GM06990 (cell line): ENCODE data around the gene LRRN2.

Source experiments
- DNase-seq: peaks from one replicate; pipeline ENCODE4 v3.0.0-alpha.2; 2011; ENCODE audit not compliant: insufficient read length; ENCODE audit errors: extremely low read depth
- H3K27me3 ChIP-seq: replicated peaks from 2 replicates; pipeline ENCODE4 v1.6.0; 2011; ENCODE audit warnings: low read length; ENCODE audit not compliant: control insufficient read depth, insufficient read depth
- H3K36me3 ChIP-seq: 2 replicates; pipeline ENCODE4 v1.5.1; 2011; ENCODE audit warnings: low read length; ENCODE audit not compliant: control insufficient read depth, insufficient read depth
- H3K4me3 ChIP-seq: replicated peaks from 2 replicates; pipeline ENCODE4 v1.5.1; 2011; ENCODE audit warnings: low read depth, mild to moderate bottlenecking, control low read depth, low read length
- CTCF ChIP-seq: IDR thresholded peaks from 2 replicates; pipeline ENCODE4 v1.5.1; 2011; ENCODE audit warnings: low read length, control low read depth, mild to moderate bottlenecking, inconsistent platforms; ENCODE audit not compliant: insufficient read depth, poor library complexity, severe bottlenecking

Gene LRRN2

GRCh38 chr1:204575221-204576190 lies 110.0 kb downstream of the LRRN2 start:
- H3K4me3 ChIP-seq = no peak overlapping the region
- no peak for TF ChIP-seq CTCF
- DNase-seq = no peak

GRCh38 chr1:204574865-204575163 lies 110.7 kb downstream of the LRRN2 start:
- no peak for TF ChIP-seq CTCF
- H3K27me3 ChIP-seq = no peaks in the 10 kb centered on the region
- no peak for DNase-seq
- H3K4me3 ChIP-seq = no peak overlapping the region
- H3K36me3 ChIP-seq = peaks cover 8% of the 10 kb centered on the region

More at GRCh38 chr1:204575221-204576190, 110.0 kb downstream of the LRRN2 start:
- Histone ChIP-seq H3K27me3 (no peaks in the 10 kb centered on the region), H3K36me3 (peaks cover 7% of the 10 kb centered on the region)

- Histone ChIP-seq H3K4me3 (no peak overlapping the region), H3K27me3 (no peaks in the 10 kb centered on the region), H3K36me3 (peaks cover 8% of the 10 kb centered on the region)
- no peak for TF ChIP-seq CTCF
- DNase-seq = no peak
These were observed 111.3 kb downstream of the LRRN2 start for GRCh38 chr1:204574016-204574864.

GRCh38 chr1:204572923-204573922 lies 112.3 kb downstream of the LRRN2 start:
- H3K27me3 ChIP-seq = no peaks in the 10 kb centered on the region
- no peak for TF ChIP-seq CTCF
- no peak overlapping the region for H3K4me3 ChIP-seq
- DNase-seq = no peak
- H3K36me3 ChIP-seq = peaks cover 12% of the 10 kb centered on the region

- TF ChIP-seq CTCF = no peak
- no peak for DNase-seq
These were observed 113.9 kb downstream of the LRRN2 start for GRCh38 chr1:204571631-204572030.

More at GRCh38 chr1:204571631-204572030, 113.9 kb downstream of the LRRN2 start:
- Histone ChIP-seq H3K4me3 (no peak overlapping the region), H3K36me3 (peaks cover 12% of the 10 kb centered on the region), H3K27me3 (no peaks in the 10 kb centered on the region)
